NCI-H146 treated with DMSO at 0.1 percent for 48 hours (cell line): ENCODE data around the gene CTBS.
"Not testable (repeated sequence)": the region's sequence is repeated elsewhere in the genome, so short reads cannot be mapped to it uniquely, and the experiment has no call there.

Experiments used
- DNase-seq: peaks from one replicate; lab custom pipeline; 2025; ENCODE audit not compliant: unreplicated experiment; lab: John Stamatoyannopoulos, UW

CTBS gene, protein sequence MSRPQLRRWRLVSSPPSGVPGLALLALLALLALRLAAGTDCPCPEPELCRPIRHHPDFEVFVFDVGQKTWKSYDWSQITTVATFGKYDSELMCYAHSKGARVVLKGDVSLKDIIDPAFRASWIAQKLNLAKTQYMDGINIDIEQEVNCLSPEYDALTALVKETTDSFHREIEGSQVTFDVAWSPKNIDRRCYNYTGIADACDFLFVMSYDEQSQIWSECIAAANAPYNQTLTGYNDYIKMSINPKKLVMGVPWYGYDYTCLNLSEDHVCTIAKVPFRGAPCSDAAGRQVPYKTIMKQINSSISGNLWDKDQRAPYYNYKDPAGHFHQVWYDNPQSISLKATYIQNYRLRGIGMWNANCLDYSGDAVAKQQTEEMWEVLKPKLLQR

DNA sequence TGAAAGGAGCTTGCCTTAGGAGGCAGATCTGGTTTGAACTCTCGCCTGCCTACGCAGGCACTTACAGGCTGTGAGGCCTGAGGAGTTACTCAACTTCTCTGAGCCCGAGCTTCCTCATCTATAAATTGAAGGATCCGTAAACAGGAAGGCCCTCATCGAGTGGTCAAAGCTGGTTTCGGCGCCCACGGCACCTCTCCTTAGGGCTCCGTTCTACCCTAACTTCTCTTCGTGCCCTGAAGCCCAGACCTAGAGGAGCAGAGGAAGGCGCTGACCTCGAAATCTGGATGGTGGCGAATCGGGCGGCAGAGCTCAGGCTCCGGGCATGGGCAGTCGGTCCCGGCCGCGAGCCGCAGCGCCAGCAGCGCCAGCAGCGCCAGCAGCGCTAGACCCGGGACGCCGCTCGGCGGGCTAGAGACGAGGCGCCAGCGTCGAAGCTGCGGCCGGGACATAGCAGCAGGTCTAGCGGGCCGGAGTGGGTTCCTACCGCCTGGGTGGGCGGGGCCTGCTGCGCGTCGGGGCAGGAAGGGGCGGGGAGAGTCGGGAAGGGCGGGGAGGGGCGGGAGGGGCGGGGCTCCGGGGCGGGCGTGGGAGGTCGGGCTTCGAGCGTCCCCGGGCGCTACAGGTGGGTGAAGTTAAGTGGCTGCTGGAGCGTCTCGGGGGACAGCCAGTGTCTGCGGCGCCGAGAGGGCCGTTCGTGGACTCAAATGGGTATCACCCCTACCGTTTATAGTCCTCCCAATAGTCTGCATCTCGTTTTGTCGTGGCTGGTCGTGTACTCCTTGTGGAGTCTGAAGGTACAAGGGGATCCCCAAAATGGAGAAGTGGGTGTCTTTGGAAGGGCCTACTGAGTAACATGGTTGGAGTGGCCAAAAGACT lies at the start of gene CTBS:
Gene CTBS (minus strand): TSS at position 474 of the 876 bp plus-strand sequence. CDS start 25 bp downstream, at position 449.
- peak; percentile 62 for DNase-seq

DNA sequence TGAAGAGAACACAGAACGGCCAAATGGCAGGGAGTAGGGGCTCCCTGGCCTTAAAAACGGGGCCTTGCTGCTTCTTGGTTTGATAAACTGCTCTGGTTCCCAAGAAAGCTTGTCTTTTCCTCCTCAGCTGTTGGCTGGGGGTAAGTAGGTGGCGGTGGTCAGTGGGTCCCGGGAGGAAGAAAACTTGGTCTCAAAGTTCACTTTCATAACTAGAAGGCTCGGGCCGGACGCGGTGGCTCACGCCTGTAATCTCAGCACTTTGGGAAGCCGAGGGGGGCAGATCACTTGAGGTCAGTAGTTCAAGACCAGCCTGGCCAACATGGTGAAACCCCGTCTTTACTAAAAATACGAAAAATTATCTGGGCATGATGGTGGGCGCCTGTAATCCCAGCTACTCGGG lies 47.3 kb upstream of the CTBS start:
- DNase-seq, result no peak

DNA sequence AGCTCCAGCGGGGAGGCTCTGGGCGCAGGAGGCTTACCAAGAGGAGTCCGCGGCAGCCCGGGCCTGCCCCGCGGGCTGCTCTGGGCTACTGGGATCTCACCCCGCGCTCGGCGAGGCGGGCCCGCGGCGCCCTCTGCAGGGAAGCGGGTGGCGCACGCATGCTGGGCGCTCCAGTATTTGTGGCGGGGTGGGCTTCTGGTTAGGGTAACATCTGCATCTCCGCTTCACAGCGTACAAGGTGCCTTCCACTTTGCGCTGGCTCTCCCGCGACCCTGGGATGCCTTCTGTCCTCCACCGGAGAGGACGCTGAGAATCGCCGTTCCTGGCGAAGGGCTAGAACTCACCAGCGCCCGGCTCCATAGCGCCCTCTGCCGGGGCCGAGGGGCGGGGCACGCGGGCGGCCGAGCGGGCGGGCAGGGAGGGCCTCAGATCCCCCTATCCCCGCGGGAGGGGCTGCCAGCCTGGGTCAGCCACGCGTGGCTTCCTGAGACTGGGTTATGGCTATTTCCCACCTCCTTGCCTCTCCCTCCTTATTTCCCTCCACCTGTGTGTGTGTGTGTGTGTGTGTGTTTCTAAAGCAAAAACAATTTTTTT lies 46.6 kb upstream of the CTBS start:
- DNase-seq, result peak; percentile 71

DNA sequence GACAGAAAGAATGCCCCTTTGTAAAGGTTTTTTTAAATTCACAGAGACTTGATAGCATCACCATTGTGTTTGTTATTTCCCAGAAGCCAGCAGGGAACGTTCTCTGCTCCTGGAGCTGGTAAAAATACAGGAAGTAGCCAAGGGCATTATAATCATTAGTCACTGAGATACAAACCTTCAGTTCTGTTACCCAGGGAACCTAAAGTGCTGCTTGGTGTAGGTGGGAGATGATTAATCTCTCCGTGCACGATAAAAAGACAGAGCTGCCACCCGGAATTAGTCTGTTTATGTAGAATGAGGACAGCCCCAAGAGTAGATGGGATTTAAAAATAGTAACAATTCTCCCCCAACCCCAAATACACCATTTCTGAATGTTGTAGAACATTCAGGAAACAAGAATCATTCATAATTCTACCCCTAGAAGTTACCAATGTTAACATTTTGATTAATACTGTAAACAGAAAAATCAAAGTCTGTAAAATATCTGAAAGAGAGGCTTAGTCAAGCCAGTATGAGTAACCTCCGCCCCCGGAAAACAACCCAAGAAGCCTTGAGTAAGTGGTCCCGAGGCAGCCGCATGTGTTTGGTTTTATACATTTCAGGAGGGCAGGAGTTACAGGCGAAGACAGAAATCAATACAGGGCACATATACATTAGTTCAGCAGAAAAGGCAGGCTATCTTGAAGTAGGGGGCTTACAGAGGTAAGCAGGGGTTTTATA lies 45.3 kb upstream of the CTBS start:
- peak; percentile 3 for DNase-seq

DNA sequence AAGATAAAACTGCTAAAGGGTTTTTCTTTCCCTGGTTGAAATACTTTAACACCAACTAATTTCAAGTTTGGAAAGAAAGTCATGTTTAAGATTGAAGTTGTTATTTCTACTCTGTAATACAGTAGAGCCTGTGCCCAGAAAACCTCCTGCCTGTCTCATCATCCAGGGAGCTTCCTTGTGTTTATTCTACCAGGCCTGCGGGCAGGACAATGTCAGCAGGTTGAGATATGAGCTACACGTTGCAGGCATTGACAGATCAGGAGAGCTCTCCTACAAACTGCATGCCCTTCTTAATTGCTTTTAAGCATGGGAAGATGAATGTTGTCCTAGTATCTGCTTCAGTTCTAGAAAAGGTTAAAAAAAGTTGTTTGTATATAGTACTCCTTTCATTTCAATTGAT lies 43.1 kb upstream of the CTBS start:
- DNase-seq, result no peak

DNA sequence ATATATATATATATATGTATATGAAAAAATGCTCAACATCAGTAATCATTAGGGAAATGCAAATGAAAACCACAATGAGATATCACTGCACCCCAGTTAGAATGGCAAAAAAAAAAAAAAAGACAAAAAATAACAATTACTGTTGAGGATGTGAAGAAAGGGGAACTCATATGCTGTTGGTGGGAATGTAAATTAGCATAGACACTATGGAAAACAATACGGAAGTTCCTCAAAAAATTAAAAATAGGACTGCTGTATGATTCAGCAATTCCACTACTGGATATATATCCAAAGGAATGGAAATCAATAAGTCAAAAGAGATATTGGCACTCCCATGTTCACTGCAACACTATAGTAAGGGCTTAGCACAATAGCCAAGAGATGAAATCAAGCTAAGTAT lies 41.5 kb upstream of the CTBS start:
- no peak for DNase-seq

DNA sequence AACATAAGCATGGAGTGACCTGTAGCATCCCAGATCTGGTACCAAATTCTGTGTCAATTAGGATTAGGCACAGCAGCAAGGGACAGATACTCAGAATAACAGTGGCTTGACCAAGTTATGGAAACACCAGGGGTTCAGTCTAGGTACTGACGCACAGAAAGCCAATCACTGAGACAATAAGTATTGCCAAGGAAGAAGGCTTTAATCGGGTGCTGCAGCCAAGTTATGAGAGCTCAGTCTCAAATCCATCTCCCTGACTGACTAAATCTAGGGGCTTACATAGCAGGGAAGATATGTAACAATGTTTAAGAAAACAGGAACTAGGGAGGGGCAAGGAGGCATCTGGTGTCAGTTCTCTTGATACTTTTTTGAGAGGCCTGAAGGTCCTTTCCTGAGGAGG lies 39.6 kb upstream of the CTBS start:
- DNase-seq, result no peak

DNA sequence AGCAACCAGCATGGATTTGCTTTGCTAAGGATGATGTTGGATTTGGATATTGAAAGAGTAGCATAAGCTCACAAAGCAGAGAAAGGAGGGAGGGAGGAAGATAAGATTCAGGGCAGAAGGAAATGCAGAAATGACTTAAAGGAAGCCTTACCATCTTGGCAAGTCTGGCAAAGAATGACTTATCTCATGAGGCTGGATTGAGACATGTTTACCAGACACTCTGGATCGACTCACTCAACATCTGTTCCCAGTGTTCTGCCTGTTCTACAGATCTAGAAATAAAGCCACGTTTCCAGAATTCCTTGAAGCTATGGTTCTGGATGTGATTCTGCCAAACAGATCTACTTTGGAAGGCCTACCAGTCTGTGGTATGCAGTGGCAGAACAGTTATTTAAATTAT lies 38.8 kb upstream of the CTBS start:
- no peak for DNase-seq

DNA sequence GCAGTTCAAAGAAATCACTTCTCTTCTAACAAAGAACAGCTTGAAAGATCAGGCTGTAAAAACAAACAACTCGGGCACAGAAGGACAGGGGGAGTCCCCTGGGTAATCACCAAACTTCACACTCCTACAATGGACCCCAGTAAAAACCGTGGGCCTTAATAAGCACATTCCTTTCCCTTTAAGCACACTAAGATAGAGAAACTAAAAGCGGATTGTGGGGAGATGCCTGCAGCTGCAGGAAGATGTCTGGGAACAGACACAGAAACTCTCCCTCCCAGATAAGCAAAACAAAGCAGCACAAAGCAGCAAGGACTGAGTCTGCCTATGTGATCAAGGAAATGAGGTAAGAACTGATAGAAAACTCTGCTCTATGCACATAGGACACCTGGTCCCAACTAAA lies 37.6 kb upstream of the CTBS start:
- no peak for DNase-seq

DNA sequence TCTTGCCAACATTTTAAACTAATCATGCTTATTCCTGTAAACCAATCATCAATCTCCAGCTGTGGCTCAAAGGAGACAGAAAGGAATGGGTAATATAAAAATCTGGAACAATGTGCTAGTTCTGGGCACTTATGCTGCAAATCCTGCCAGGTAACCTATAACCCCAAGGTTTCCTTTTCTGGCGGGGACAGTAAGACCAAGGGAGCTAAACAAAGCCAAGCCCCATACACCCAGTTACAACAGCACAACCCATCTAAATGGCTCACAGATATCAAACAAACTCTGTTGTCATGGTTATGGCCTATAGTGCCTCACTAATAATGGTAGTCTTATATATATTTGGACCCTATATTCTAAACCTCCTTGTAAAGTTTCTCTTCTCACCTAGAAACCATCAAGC lies 36.9 kb upstream of the CTBS start:
- DNase-seq, result no peak

DNA sequence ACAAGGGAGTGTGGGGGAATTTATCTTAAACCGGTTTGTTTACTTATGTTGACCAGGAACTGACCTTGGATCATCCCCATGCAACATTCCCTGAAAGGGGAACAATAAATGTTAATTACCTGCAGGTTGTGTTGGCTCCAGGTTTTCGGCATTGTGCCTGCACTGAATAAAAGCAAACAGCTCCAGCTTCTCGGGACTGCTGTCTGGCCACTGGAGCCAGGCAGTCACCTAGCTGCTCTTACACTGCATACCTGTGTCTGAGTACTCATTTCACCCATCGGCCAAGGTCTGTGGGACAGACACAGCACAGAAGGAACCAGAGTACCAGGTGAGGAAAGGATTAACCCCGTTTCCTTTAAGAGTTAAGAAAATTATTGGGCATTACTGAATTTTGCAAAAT lies 32.7 kb upstream of the CTBS start:
- no peak for DNase-seq

DNA sequence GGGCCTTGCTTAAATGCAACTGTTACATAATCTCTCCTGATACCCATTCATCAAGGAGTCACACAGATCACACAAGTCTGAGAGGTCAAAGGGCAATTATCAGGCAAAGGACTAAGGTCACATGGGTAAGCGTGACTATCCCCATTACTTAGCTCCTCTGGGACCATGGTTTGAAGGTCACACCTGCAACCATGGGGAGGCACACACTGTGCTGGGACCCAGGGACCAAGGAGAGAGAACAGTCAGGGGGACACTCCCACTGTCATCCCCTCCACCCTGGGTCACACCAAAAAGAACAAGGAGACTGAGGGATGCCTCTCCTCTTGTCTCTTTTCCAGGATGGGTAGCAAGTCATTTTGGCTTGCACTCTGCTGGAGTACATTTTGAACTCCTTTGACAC lies 30.9 kb upstream of the CTBS start:
- DNase-seq, result no peak

DNA sequence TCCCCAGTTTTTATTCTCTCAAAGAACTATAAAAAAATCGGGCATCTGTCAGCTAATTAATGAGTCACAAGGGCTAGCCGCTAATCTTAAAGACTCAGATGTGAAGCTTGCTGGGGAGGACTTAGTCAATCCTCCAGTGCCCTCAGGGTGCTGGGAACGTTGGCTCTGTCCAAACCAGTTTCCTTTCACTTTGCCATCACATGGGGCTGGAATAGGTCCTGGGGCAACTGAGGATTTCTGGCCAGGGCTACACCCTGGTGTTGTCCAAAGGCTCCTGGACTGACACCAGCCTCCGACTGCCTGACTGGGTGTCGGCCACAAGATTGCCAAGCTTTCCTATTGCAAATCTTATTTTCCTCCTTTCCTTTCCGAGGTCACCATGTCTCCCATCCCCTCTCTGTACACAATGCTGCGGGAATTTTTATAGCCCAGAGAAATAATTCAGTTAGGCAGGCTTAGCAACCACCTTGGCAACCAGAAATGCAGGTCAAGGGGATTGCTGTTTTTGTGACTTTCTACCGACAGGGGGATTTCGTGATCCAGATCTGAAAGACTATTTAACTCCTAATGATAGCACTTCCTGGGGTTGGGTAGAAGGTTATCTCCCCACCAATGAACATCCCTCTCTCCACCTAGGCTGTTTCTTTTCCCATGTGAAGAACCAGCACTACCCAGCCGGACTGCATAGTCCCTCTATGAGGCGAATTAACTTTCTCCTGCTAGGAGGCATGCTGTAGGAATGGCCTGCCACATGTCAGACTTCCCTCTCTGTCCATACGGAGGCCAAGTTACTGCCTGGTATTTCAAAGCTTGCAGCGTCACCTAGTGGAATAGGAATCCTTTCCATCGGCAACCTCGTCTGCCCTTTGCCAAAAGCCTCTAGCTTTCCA lies 29.9 kb upstream of the CTBS start:
- DNase-seq, result no peak

DNA sequence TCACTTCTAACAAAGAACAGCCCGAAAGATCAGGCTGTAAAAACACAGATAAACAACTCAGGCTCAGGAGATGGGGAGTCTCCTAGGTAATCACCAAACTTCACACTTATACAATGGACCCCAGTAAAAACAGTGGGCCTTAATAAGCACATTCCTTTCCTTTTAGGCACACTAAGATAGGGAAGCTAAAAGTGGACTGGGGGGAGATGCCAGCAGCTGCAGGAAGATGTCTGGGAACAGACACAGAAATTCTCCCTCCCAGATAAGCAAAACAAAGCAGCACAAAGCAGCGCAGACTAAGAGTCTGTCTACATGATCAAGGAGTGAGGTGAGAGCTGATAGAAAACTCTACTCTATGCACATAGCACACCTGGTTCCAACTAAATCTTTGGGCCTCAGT lies 29.0 kb upstream of the CTBS start:
- no peak for DNase-seq

DNA sequence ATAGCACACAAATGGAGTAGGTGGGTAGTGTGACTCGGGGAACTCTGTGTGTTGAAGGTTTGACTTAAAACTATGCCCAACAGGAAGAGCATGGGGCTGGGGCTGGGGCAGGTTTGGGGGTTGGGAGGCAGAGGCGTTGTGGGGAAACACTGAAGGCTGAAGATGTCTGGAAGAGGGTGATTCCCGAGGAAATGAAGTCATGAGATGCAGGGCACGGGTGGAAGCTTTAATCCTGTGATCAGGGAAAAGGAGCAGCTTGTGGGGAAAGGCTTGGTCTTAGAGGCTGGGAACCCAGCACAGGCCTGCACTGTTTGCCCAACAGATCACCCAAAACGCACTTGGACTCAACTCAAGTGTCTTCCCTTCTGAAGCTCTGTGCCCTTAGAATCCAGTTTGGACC lies 26.6 kb upstream of the CTBS start:
- no peak for DNase-seq

DNA sequence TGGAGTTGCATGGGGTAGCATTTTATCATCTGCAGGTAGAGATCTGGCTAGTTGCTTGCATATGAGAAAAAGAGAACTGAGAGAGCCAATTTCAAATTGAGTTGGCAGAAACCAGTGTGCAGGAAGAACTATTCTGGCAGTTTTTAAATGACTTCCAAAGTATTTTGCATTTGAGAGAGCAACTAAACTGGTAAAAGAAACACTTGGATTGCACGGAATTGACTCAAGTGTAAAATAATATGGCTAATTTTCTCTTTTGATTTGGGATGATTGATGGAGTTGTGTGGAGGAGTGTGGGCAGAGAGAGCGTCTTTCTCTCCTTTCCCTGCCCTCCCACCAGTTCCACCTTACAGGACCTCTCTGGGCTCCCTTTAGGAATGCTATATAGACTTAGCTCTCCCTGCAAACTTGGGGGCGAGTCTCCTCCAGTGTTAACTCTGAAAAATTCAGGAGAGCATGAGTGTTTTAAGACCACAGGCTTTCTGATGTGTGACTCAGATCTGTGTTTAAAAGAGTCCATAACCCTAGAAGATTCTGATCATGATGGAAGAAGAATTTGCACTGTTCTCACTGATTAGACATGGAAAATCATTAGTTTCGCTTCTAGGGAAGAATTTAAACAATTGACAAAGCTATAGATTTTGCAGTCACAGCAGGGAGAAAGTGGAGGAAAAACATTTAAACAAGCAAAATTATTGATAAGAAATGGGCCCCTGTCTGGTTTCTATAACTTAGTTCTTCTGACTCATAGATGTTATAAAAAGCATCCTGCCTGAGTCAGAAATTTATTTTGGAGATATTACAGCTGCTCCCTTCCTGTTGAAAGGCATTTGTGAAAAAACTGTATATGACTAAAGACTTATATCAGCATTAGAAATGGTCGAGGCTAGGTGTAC lies 24.9 kb upstream of the CTBS start:
- DNase-seq, result no peak

DNA sequence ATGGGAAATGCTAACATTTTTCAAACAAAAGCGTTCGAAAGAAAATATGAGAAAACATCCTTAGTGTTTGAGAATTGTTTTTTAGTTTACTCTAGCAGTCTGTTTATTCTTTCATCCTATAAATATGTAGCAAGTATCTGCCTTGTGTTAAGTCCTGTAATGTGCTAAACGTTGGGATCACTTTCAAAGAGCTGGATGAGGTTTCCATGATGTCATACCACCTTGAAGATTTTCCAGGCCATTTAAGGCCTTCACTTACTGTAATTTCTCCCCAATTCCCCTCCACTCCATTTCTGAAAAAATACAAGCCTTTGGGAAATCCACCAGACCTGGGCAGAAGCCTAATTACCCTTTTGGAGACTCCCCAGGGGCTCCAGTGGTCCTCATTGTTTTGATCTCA lies 24.2 kb upstream of the CTBS start:
- DNase-seq, result no peak

DNA sequence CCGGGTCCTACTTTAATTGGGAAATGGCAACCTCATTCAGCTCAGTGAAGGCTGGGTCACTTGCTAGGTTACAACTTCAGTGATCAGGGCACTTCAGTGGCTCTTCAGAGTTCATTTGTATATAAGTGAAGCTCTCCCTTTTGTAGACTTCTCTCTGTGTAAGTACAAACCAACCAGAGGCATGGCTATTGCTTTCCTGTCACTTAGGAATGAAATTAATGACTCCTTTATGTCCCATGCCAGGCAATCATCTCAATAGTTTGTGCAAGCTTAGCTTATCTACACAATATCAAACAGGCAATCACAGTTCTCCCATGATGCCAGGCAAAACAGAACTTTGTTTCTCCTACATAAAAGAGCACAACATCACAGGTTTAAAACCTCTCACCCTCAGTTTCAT lies 22.8 kb upstream of the CTBS start:
- DNase-seq, result no peak

DNA sequence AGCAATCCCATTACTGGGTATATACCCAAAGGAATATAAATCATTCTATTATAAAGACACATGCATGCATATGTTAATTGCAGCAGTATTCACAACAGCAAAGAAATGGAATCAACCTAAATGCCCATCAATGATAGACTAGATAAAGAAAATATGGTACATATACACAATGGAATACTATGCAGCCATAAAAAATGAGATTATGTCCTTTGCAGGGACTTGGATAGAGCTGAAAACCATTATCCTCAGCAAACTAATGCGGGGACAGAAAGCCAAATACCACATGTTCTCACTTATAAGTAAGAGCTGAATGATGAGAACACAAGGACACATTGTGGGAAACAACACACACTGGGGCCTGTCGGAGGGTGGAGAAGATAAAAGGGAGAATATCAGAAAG lies 20.7 kb upstream of the CTBS start:
- not testable (repeated sequence) for DNase-seq
